Activated B cell treated with CpG ODN at 0.5 μM for 24 hours (primary cell): ENCODE measurements around the gene HAUS2. TPM values are rescaled to one million over a fixed set of nuclear protein-coding genes. Genes with fewer than 3 reads are reported as not detected.

Experiments used
- ATAC-seq: fragments of 200-7000 bp; cut with Tn5 transposase; one replicate; pipeline ENCODE4 v1.10.0; 2021; ENCODE audit warnings: low read depth, mild to moderate bottlenecking, moderate library complexity
- CTCF ChIA-PET: fragments of 350-600 bp; sonication (Branson Sonifier 250); formaldehyde crosslinking; loops from one replicate; lab custom pipeline; 2021; ENCODE audit warnings: antibody characterized with exemption; lab: Charles Lee
- POLR2A ChIA-PET: fragments of 350-600 bp; sonication (Branson Sonifier 250); formaldehyde crosslinking; loops from one replicate; lab custom pipeline; 2021; ENCODE audit warnings: antibody characterized with exemption; lab: Charles Lee
- DNase-seq: peaks from one replicate; pipeline ENCODE4 v3.0.0; 2022
- H3K27ac Mint-ChIP-seq: one replicate; pipeline ENCODE4 v1.8.0; 2020; ENCODE audit warnings: mixed read lengths
- H3K27me3 Mint-ChIP-seq: one replicate; pipeline ENCODE4 v1.8.0; 2021; ENCODE audit warnings: mixed read lengths
- H3K36me3 Mint-ChIP-seq: one replicate; pipeline ENCODE4 v1.8.0; 2021; ENCODE audit warnings: low read depth, mixed read lengths
- H3K4me1 Mint-ChIP-seq: one replicate; pipeline ENCODE4 v1.8.0; 2021; ENCODE audit warnings: mixed read lengths
- H3K4me3 Mint-ChIP-seq: one replicate; pipeline ENCODE4 v1.8.0; 2020; ENCODE audit warnings: mild to moderate bottlenecking, mixed read lengths
- H3K9me3 Mint-ChIP-seq: one replicate; pipeline ENCODE4 v1.8.0; 2020; ENCODE audit warnings: mixed read lengths
- intact Hi-C: fragments of 100-400 bp; cut with micrococcal nuclease; formaldehyde crosslinking; loops from one replicate; pipeline ENCODE4 v1.15.1; 2024
- total RNA-seq: library from RNA; stranded (reverse); gene quantifications from 2 replicates; pipeline ENCODE4 v1.2.3, GENCODE V29; 2022
- TF ChIP-seq, protein P1 (sequence below): fragments of 200-600 bp; IDR thresholded peaks from one replicate; pipeline ENCODE4 v1.8.0; 2022; ENCODE audit warnings: antibody characterized with exemption, mild to moderate bottlenecking

HAUS2 gene
- total RNA-seq, 1 donor from 2014 or later = 18.2 TPM

- ChIA-PET POLR2A (interaction anchor here (0.7 kb wide), 1 partner anchor 17 kb away, joined by 8 read pairs; no protein-coding TSS in a partner anchor), CTCF (no interaction called here)
- H3K36me3 Mint-ChIP-seq = peaks cover 46% of the 10 kb centered on the region
- TF ChIP-seq, protein P1, sequence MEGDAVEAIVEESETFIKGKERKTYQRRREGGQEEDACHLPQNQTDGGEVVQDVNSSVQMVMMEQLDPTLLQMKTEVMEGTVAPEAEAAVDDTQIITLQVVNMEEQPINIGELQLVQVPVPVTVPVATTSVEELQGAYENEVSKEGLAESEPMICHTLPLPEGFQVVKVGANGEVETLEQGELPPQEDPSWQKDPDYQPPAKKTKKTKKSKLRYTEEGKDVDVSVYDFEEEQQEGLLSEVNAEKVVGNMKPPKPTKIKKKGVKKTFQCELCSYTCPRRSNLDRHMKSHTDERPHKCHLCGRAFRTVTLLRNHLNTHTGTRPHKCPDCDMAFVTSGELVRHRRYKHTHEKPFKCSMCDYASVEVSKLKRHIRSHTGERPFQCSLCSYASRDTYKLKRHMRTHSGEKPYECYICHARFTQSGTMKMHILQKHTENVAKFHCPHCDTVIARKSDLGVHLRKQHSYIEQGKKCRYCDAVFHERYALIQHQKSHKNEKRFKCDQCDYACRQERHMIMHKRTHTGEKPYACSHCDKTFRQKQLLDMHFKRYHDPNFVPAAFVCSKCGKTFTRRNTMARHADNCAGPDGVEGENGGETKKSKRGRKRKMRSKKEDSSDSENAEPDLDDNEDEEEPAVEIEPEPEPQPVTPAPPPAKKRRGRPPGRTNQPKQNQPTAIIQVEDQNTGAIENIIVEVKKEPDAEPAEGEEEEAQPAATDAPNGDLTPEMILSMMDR = no peak
- H3K9me3 Mint-ChIP-seq = no peaks in the 10 kb centered on the region
- ATAC-seq (no peak), DNase-seq (no peak)
- H3K27me3 Mint-ChIP-seq = no peaks in the 10 kb centered on the region
- intact Hi-C loops = no loop called here
- H3K27ac Mint-ChIP-seq = no peak overlapping the region
- H3K4me1 Mint-ChIP-seq = no peaks in the 10 kb centered on the region
- no peak overlapping the region for H3K4me3 Mint-ChIP-seq
Observed at GRCh38 chr15:42558739-42559138, 10.1 kb downstream of the HAUS2 start.

GRCh38 chr15:42575188-42576039 lies 26.8 kb downstream of the HAUS2 start, which contains the start of gene STARD9:
TSS of gene STARD9 (plus strand) at chr15:42575606. CDS start at chr15:42575716, 110 bp downstream.
- ATAC-seq (peak; percentile 85), DNase-seq (peak; percentile 98)
- ChIA-PET CTCF (no interaction called here), POLR2A (interaction anchor here (0.5 to 2.2 kb wide), 18 partner anchors 8 to 1211 kb away, joined by 3 to 12 read pairs (median 5); partner anchors contain the start of genes ELL3, GANC, HAUS2 and LRRC57)
- TF ChIP-seq, protein P1 = no peak
- Mint-ChIP-seq H3K4me1 (peaks cover 21% of the 10 kb centered on the region), H3K27ac (peak within 1 kb of the TSS; percentile 83), H3K9me3 (no peaks in the 10 kb centered on the region), H3K27me3 (no peaks in the 10 kb centered on the region), H3K4me3 (peak within 1 kb of the TSS; percentile 96), H3K36me3 (peaks cover 2% of the 10 kb centered on the region)
- intact Hi-C loops = loop anchor here (1.0 to 2.0 kb wide), 5 partner anchors 27 to 351 kb away; partner anchors contain the start of genes GANC, HAUS2, LRRC57 and TMEM87A

DNA sequence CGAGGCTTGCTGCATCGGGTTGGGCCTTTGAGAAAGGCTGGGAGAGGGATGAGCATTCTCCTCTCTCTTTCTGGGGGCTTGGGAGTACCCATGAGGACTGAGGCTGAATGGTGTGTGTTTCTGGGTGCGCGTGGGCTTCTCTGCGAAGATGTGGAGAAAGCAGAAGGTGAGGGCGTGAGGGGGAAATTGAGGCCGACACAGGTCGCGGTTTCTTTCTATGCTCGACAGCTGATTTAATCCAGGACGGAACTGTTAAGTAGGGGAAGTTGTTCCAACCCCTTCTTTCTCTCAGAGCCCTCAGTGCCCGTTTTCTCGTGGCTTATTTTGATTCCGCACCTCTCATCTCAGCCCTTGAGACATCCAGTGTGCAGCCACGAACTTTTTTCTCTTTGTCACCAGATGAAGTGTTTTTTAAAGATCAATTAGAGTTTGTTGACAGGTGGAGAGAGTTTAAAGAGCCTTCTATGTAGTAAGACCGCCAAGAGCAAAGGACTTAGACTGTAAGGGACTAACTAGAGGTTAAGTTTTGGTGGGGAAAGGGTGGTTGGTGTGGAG lies 27.5 kb downstream of the HAUS2 start:
- ChIA-PET POLR2A (interaction anchor here (0.5 to 2.2 kb wide), 11 partner anchors 12 to 1201 kb away, joined by 3 to 12 read pairs (median 5); partner anchors contain the start of genes ELL3, GANC, HAUS2 and LRRC57), CTCF (no interaction called here)
- peaks cover 2% of the 10 kb centered on the region for H3K36me3 Mint-ChIP-seq
- intact Hi-C loops = no loop called here
- TF ChIP-seq, protein P1 = no peak
- peaks cover 26% of the 10 kb centered on the region for H3K4me1 Mint-ChIP-seq
- ATAC-seq (no peak), DNase-seq (no peak)
- no peaks in the 10 kb centered on the region for H3K27me3 Mint-ChIP-seq
- H3K27ac Mint-ChIP-seq = peak overlapping the region; percentile 80
- H3K9me3 Mint-ChIP-seq = no peaks in the 10 kb centered on the region
- peak overlapping the region; percentile 96 for H3K4me3 Mint-ChIP-seq

GRCh38 chr15:42576776-42577175 lies 28.1 kb downstream of the HAUS2 start:
- Mint-ChIP-seq H3K27ac (no peak overlapping the region), H3K4me1 (peaks cover 32% of the 10 kb centered on the region)
- ATAC-seq = no peak

More at GRCh38 chr15:42576776-42577175, 28.1 kb downstream of the HAUS2 start:
- DNase-seq = no peak
- ChIA-PET POLR2A (interaction anchor here (0.6 to 1.8 kb wide), 2 partner anchors 72 to 1995 kb away, joined by 3 to 8 read pairs; no protein-coding TSS in a partner anchor), CTCF (no interaction called here)
- TF ChIP-seq, protein P1 = no peak
- Mint-ChIP-seq H3K9me3 (no peaks in the 10 kb centered on the region), H3K36me3 (peaks cover 3% of the 10 kb centered on the region), H3K27me3 (no peaks in the 10 kb centered on the region), H3K4me3 (peak overlapping the region; percentile 96)
- intact Hi-C loops = no loop called here
